HCT116 (cell line): ENCODE data around the gene SORL1-AS1.

Experiments used
- ATAC-seq: fragments of 200-7000 bp; cut with Tn5 transposase; 2 replicates; pipeline ENCODE4 v1.9.1; 2020; ENCODE audit warnings: mild to moderate bottlenecking, moderate library complexity
- BruUV-seq: library from RNA; stranded (reverse); fragments of 400-500 nt; replicated peaks from 2 replicates; lab custom pipeline; 2021; lab: Mats Ljungman, UMichigan
- CTCF ChIA-PET: fragments of 300-600 bp; sonication (Branson Sonifier 250); formaldehyde crosslinking; loops from one replicate; lab custom pipeline; 2021; ENCODE audit warnings: antibody characterized with exemption; lab: Charles Lee
- POLR2A ChIA-PET: fragments of 300-600, 350-600 bp; sonication (Branson Sonifier 250); formaldehyde crosslinking; loops from one replicate; lab custom pipeline; 2021; ENCODE audit warnings: antibody characterized with exemption; lab: Charles Lee
- RAD21 ChIA-PET, 2 experiments: fragments of 300-600 bp; sonication (Branson Sonifier 250); formaldehyde crosslinking; loops; one replicate each; lab custom pipeline; 2023; ENCODE audit warnings: low total read pairs in 2 of 2; ENCODE audit not compliant: uncharacterized antibody in 2 of 2, unreplicated experiment in 2 of 2, low non-redundant PET in 1 of 2; lab: Charles Lee
- DNase-seq: peaks from one replicate; pipeline ENCODE4 v3.0.0-alpha.2; 2010; ENCODE audit warnings: low read depth, low spot score
- H2AFZ ChIP-seq: fragments of 200-600 bp; shearing (Covaris generic), sonication (generic); 2 replicates; pipeline ENCODE4 v1.6.1; 2017; ENCODE audit warnings: low read depth, mixed run types, mixed read lengths, antibody characterized with exemption, low read length; ENCODE audit not compliant: poor library complexity, severe bottlenecking
- H3K27ac ChIP-seq: 2 replicates; pipeline ENCODE4 v1.5.1; 2012; ENCODE audit warnings: low read depth, low read length
- H3K27me3 ChIP-seq: fragments of 200-600 bp; sonication (generic); 2 replicates; pipeline ENCODE4 v1.6.1; 2016; ENCODE audit warnings: mixed run types, low read length, mixed read lengths; ENCODE audit not compliant: insufficient read depth
- H3K36me3 ChIP-seq, 2 experiments: fragments of 200-500 bp in 1 of 2; fragments of 200-600 bp in 1 of 2; sonication (Bioruptor generic) in 1 of 2; sonication (generic) in 1 of 2; 2 replicates each; pipeline versions ENCODE4 v1.5.1 to v1.6.1; 2014 to 2016; ENCODE audit warnings: low read length in 2 of 2, inconsistent platforms in 1 of 2, mixed read lengths in 1 of 2, mixed run types in 1 of 2; ENCODE audit not compliant: insufficient read depth in 2 of 2, control insufficient read depth in 1 of 2
- H3K4me1 ChIP-seq, 2 experiments: fragments of 200-600 bp in 1 of 2; sonication (generic) in 1 of 2; 2 replicates each; pipeline versions ENCODE4 v1.5.1 to v1.6.1; 2012 to 2017; ENCODE audit warnings: low read length in 2 of 2, inconsistent platforms in 1 of 2, mild to moderate bottlenecking in 1 of 2, mixed read lengths in 1 of 2, mixed run types in 1 of 2, moderate library complexity in 1 of 2; ENCODE audit not compliant: insufficient read depth in 2 of 2, control insufficient read depth in 1 of 2
- H3K4me2 ChIP-seq: fragments of 200-600 bp; sonication (generic); 2 replicates; pipeline ENCODE4 v1.6.1; 2017; ENCODE audit warnings: mixed run types, low read length, mixed read lengths
- H3K4me3 ChIP-seq, 2 experiments: fragments of 200-600 bp in 1 of 2; sonication (generic) in 1 of 2; replicated peaks in 1 of 2; 2 replicates each; pipeline ENCODE4 v1.5.1; 2011 to 2016; ENCODE audit warnings: low read length in 2 of 2, control low read depth in 1 of 2, low read depth in 1 of 2, mild to moderate bottlenecking in 1 of 2, mixed read lengths in 1 of 2, mixed run types in 1 of 2
- H3K79me2 ChIP-seq: fragments of 200-600 bp; sonication (generic); 2 replicates; pipeline ENCODE4 v1.6.1; 2017; ENCODE audit warnings: mild to moderate bottlenecking, mixed run types, low read length, moderate library complexity, mixed read lengths; ENCODE audit not compliant: insufficient read depth
- H3K9ac ChIP-seq: fragments of 200-600 bp; sonication (generic); 2 replicates; pipeline ENCODE4 v1.6.1; 2016; ENCODE audit warnings: low read length, mixed read lengths
- H3K9me2 ChIP-seq: fragments of 200-600 bp; sonication (generic), shearing (Covaris generic); 2 replicates; pipeline ENCODE4 v1.6.1; 2017; ENCODE audit warnings: mixed run types, mild to moderate bottlenecking, moderate library complexity; ENCODE audit not compliant: insufficient read depth
- H3K9me3 ChIP-seq, 2 experiments: fragments of 200-500 bp in 1 of 2; fragments of 200-600 bp in 1 of 2; sonication (Bioruptor generic) in 1 of 2; sonication (generic) in 1 of 2; 2 replicates each; pipeline ENCODE4 v1.6.1; 2014 to 2017; ENCODE audit warnings: low read length in 2 of 2, mixed read lengths in 2 of 2, inconsistent platforms in 1 of 2, low read depth in 1 of 2, mild to moderate bottlenecking in 1 of 2, mixed run types in 1 of 2, moderate library complexity in 1 of 2; ENCODE audit not compliant: control insufficient read depth in 1 of 2, insufficient read depth in 1 of 2
- H4K20me1 ChIP-seq: fragments of 200-600 bp; sonication (generic), shearing (Covaris generic); 2 replicates; pipeline ENCODE4 v1.6.1; 2017; ENCODE audit warnings: mixed run types, mild to moderate bottlenecking, moderate library complexity; ENCODE audit not compliant: insufficient read depth
- ATF3 ChIP-seq: IDR thresholded peaks from 2 replicates; pipeline ENCODE4 v1.6.1; 2012
- CBX3 ChIP-seq: IDR thresholded peaks from 2 replicates; pipeline ENCODE4 v1.6.1; 2012; ENCODE audit warnings: low read depth
- CEBPB ChIP-seq: IDR thresholded peaks from 2 replicates; pipeline ENCODE4 v1.6.1; 2012; ENCODE audit warnings: low read depth
- EGR1 ChIP-seq: IDR thresholded peaks from 2 replicates; pipeline ENCODE4 v1.6.1; 2012; ENCODE audit warnings: low read depth
- ELF1 ChIP-seq: IDR thresholded peaks from 2 replicates; pipeline ENCODE4 v1.6.1; 2012; ENCODE audit warnings: low read depth, borderline replicate concordance
- EZH2 ChIP-seq: fragments of 200-600 bp; sonication (generic); IDR thresholded peaks from 2 replicates; pipeline ENCODE4 v1.6.1; 2017; ENCODE audit warnings: antibody characterized with exemption, mixed run types
- FOSL1 ChIP-seq: IDR thresholded peaks from 2 replicates; pipeline ENCODE4 v1.6.1; 2012; ENCODE audit warnings: low read depth
- JUND ChIP-seq: IDR thresholded peaks from 2 replicates; pipeline ENCODE4 v1.6.1; 2012
- MAX ChIP-seq: IDR thresholded peaks from 2 replicates; pipeline ENCODE4 v1.6.1; 2012
- POLR2AphosphoS5 ChIP-seq: IDR thresholded peaks from 2 replicates; pipeline ENCODE4 v1.6.1; 2011; ENCODE audit warnings: mild to moderate bottlenecking, low read depth, low read length, moderate library complexity
- RAD21 ChIP-seq: IDR thresholded peaks from 2 replicates; pipeline ENCODE4 v1.6.1; 2012; ENCODE audit warnings: low read depth, mild to moderate bottlenecking
- REST ChIP-seq: IDR thresholded peaks from 2 replicates; pipeline ENCODE4 v1.6.1; 2012; ENCODE audit warnings: low read depth
- SIN3A ChIP-seq: IDR thresholded peaks from 2 replicates; pipeline ENCODE4 v1.6.1; 2012; ENCODE audit warnings: low read depth
- SP1 ChIP-seq: IDR thresholded peaks from 2 replicates; pipeline ENCODE4 v1.6.1; 2012; ENCODE audit warnings: low read depth
- SRF ChIP-seq: IDR thresholded peaks from 2 replicates; pipeline ENCODE4 v1.6.1; 2012; ENCODE audit warnings: low read depth
- ZNF274 ChIP-seq: fragments of 200-500 bp; sonication (Bioruptor generic); IDR thresholded peaks from 2 replicates; pipeline ENCODE4 v1.6.1; 2014; ENCODE audit warnings: mild to moderate bottlenecking, low read depth, low read length, inconsistent platforms
- intact Hi-C: fragments of 100-400 bp; cut with micrococcal nuclease; formaldehyde crosslinking; loops from 2 replicates; pipeline ENCODE4 v1.10.0; 2022
- TF ChIP-seq, protein P1 (sequence below): IDR thresholded peaks from 2 replicates; pipeline ENCODE4 v1.6.1; 2011; ENCODE audit warnings: mild to moderate bottlenecking, low read length, moderate library complexity; ENCODE audit not compliant: insufficient replicate concordance; ENCODE audit errors: extremely low read depth

The SORL1-AS1 gene

DNA sequence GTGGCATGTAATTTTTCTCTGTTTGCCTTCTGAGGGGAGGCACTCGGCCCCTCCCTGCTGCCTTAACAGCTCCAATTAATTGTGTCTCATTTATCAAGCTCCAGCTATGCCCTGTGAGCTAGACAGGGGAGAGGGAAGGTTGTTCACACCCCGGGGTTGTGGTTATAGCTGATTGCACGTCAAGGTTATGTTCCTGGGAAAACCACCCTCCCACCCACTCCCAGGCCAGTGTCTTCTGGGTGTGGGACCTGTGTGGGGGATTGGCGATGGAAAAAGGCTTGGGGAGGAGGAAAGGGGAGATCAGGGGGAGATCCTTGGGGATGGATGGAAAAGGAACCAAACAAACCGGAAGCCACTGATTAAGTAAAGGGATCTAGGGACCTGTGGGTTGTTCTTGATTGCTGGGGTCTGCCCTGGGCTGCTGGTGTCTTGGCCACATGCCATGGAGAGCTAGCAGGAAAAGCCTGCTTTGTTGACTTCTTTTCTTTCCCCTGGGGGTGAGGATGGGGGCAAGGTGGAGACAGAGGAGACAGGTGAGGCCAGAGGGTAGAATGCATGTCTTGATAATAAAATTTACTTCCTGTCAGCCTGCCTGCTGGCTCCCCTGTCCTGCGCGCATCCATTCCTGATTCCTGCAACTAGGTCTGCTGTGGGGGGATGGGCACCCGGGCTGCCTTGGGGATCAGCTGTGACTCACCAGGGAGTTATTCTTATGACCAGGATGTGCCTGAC is 13.5 kb upstream of the SORL1-AS1 start (continued):
- TF ChIP-seq ZNF274, result no peak
- no peak for TF ChIP-seq ATF3
- peak; percentile 47; the same call in 1 of the 2 replicates for TF ChIP-seq MAX
- no peak for TF ChIP-seq SRF
- no peak for TF ChIP-seq RAD21
- TF ChIP-seq EGR1, result no peak
- peak; percentile 63; the same call in 1 of the 2 replicates for TF ChIP-seq SIN3A
- peak; percentile 90 for TF ChIP-seq FOSL1
- TF ChIP-seq, protein P1, sequence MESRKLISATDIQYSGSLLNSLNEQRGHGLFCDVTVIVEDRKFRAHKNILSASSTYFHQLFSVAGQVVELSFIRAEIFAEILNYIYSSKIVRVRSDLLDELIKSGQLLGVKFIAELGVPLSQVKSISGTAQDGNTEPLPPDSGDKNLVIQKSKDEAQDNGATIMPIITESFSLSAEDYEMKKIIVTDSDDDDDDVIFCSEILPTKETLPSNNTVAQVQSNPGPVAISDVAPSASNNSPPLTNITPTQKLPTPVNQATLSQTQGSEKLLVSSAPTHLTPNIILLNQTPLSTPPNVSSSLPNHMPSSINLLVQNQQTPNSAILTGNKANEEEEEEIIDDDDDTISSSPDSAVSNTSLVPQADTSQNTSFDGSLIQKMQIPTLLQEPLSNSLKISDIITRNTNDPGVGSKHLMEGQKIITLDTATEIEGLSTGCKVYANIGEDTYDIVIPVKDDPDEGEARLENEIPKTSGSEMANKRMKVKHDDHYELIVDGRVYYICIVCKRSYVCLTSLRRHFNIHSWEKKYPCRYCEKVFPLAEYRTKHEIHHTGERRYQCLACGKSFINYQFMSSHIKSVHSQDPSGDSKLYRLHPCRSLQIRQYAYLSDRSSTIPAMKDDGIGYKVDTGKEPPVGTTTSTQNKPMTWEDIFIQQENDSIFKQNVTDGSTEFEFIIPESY, result no peak
- TF ChIP-seq EZH2, result no peak

GRCh38 chr11:121465709-121466062 is 12.9 kb upstream of the SORL1-AS1 start:
- peak overlapping the region; percentile 57 for H3K9ac ChIP-seq
- no peaks in the 10 kb centered on the region; the same call in 1 of the 2 replicates for H3K79me2 ChIP-seq
- CTCF ChIA-PET, result no interaction called here
- H3K9me3 ChIP-seq, result no peaks in the 10 kb centered on the region
- BruUV-seq, result no TSS peak
- ATAC-seq (0 out of 2 replicates have a peak, but pooled peaks have one; percentile 13), DNase-seq (no peak)
- peaks cover 57 to 67% of the 10 kb centered on the region in 2 experiments for H3K4me1 ChIP-seq
- intact Hi-C loops, result no loop called here
- H3K36me3 ChIP-seq, result no peaks in the 10 kb centered on the region
- H3K9me2 ChIP-seq, result no peaks in the 10 kb centered on the region
- H3K4me3 ChIP-seq, result peak overlapping the region in 1 of 2 experiments; percentile 51; a peak in 2 of 4 replicates
- peak overlapping the region; percentile 78 for H3K27ac ChIP-seq
- peak overlapping the region; percentile 47 for H2AFZ ChIP-seq
- H4K20me1 ChIP-seq, result no peaks in the 10 kb centered on the region
- H3K4me2 ChIP-seq, result peak overlapping the region; percentile 66
- RAD21 ChIA-PET, result no interaction called here
- H3K27me3 ChIP-seq, result no peaks in the 10 kb centered on the region
- POLR2A ChIA-PET, result no interaction called here
- TF ChIP-seq FOSL1 (no peak), ZNF274 (no peak), CBX3 (no peak), ATF3 (no peak), RAD21 (no peak), POLR2AphosphoS5 (no peak), REST (no peak), CEBPB (no peak), JUND (no peak), ELF1 (no peak), SIN3A (no peak), SP1 (no peak)
